GM21717 (cell line): Measurements from ENCODE around the gene NINL.
"Not testable (repeated sequence)": the region's sequence is repeated elsewhere in the genome, so short reads cannot be mapped to it uniquely, and the experiment has no call there.

ENCODE experiments used
- ATAC-seq: cut with Tn5 transposase; IDR thresholded peaks from one replicate; pipeline ENCODE4 v1.9.1; 2021; ENCODE audit warnings: mild to moderate bottlenecking, moderate library complexity; ENCODE audit not compliant: unreplicated experiment

NINL gene

GRCh38 chr20:25486377-25486776 lies 99.0 kb downstream of the NINL start:
- ATAC-seq: no peak

- no peak for ATAC-seq
These were observed 99.5 kb downstream of the NINL start for GRCh38 chr20:25485872-25486271.

GRCh38 chr20:25484911-25485511 lies 100.3 kb downstream of the NINL start:
- no peak for ATAC-seq

- ATAC-seq: no peak
These were observed 101.0 kb downstream of the NINL start for GRCh38 chr20:25484224-25484846.

- ATAC-seq: no peak
These were observed 101.7 kb downstream of the NINL start for GRCh38 chr20:25483431-25484132.

GRCh38 chr20:25481918-25482253 lies 103.4 kb downstream of the NINL start:
- ATAC-seq: no peak

GRCh38 chr20:25481235-25481917 lies 104.0 kb downstream of the NINL start:
- no peak for ATAC-seq

- no peak for ATAC-seq
These were observed 104.5 kb downstream of the NINL start for GRCh38 chr20:25480797-25481196.

- no peak for ATAC-seq
These were observed 105.2 kb downstream of the NINL start for GRCh38 chr20:25480156-25480555.

GRCh38 chr20:25479638-25480037 lies 105.7 kb downstream of the NINL start:
- no peak for ATAC-seq

- no peak for ATAC-seq
These were observed 106.3 kb downstream of the NINL start for GRCh38 chr20:25478889-25479568.

- no peak for ATAC-seq
These were observed 108.1 kb downstream of the NINL start for GRCh38 chr20:25477014-25477882.

- ATAC-seq: no peak
These were observed 109.0 kb downstream of the NINL start for GRCh38 chr20:25476106-25477013.

- not testable (repeated sequence) for ATAC-seq
These were observed 112.0 kb downstream of the NINL start for GRCh38 chr20:25473297-25473696.

- ATAC-seq: no peak
These were observed 114.3 kb downstream of the NINL start for GRCh38 chr20:25471020-25471419.

GRCh38 chr20:25470045-25470444 lies 115.3 kb downstream of the NINL start:
- ATAC-seq: no peak

- ATAC-seq: no peak
These were observed 115.8 kb downstream of the NINL start for GRCh38 chr20:25469558-25469957.

GRCh38 chr20:25468126-25469075 lies 116.9 kb downstream of the NINL start:
- no peak for ATAC-seq
